H1 (cell line): ENCODE data around the gene ETF1. TPM values are rescaled to one million over a fixed set of nuclear protein-coding genes. Genes with fewer than 3 reads are reported as not detected.

Source experiments
- CTCF ChIA-PET: fragments of 300-600 bp; sonication (Branson Sonifier 250); formaldehyde crosslinking; loops from one replicate; lab custom pipeline; 2021; ENCODE audit not compliant: partially characterized antibody; lab: Charles Lee
- POLR2A ChIA-PET: fragments of 300-600 bp; sonication (Branson Sonifier 250); formaldehyde crosslinking; loops from one replicate; lab custom pipeline; 2021; ENCODE audit warnings: inconsistent platforms; ENCODE audit not compliant: partially characterized antibody; lab: Charles Lee
- DNase-seq, 2 experiments: peaks; one replicate each; pipeline versions ENCODE4 v3.0.0 to v3.0.0-alpha.2; 2010 to 2022; ENCODE audit warnings: low spot score in 2 of 2, low read depth in 1 of 2, mixed read lengths in 1 of 2
- FAIRE-seq: peaks from 2 replicates; lab custom pipeline; 2011; peaks lifted over from hg19 to GRCh38; lab: Jason Lieb, UNC
- H2AFZ ChIP-seq: 2 replicates; pipeline ENCODE4 v1.8.1; 2012; ENCODE audit warnings: low read length, inconsistent platforms
- H2AK5ac ChIP-seq: 2 replicates; pipeline ENCODE4 v1.6.1; 2013; ENCODE audit warnings: low read depth, low read length
- H2BK120ac ChIP-seq: replicated peaks from 2 replicates; pipeline ENCODE3; 2013; ENCODE audit warnings: low read depth, low read length, inconsistent platforms
- H2BK12ac ChIP-seq: 2 replicates; pipeline ENCODE4 v1.6.1; 2013; ENCODE audit warnings: low read depth, low read length
- H2BK15ac ChIP-seq: 2 replicates; pipeline ENCODE4 v1.6.1; 2013; ENCODE audit warnings: low read length
- H2BK20ac ChIP-seq: 2 replicates; pipeline ENCODE4 v1.6.1; 2013; ENCODE audit warnings: low read length
- H2BK5ac ChIP-seq: 2 replicates; pipeline ENCODE4 v1.6.1; 2013; ENCODE audit warnings: low read depth, low read length
- H3K14ac ChIP-seq: 2 replicates; pipeline ENCODE4 v1.6.1; 2013; ENCODE audit warnings: inconsistent platforms; ENCODE audit not compliant: insufficient read length
- H3K18ac ChIP-seq: 2 replicates; pipeline ENCODE4 v1.6.1; 2013; ENCODE audit warnings: low read length; ENCODE audit errors: extremely low read depth
- H3K23ac ChIP-seq: 2 replicates; pipeline ENCODE4 v1.6.1; 2013; ENCODE audit warnings: inconsistent platforms; ENCODE audit not compliant: insufficient read length
- H3K23me2 ChIP-seq: 2 replicates; pipeline ENCODE4 v1.6.1; 2013; ENCODE audit warnings: low read depth, low read length
- H3K27ac ChIP-seq: 2 replicates; pipeline ENCODE4 v1.6.1; 2011; ENCODE audit warnings: low read depth, low read length, inconsistent platforms
- H3K27me3 ChIP-seq, 4 experiments: replicated peaks in 1 of 4; 1 replicate in 1 of 4; 2 replicates in 3 of 4; pipeline versions ENCODE4 v1.6.1 to v1.8.1; 2011 to 2013; ENCODE audit warnings: low read length in 3 of 4, mild to moderate bottlenecking in 3 of 4, inconsistent platforms in 2 of 4, mixed read lengths in 2 of 4, moderate library complexity in 1 of 4; ENCODE audit not compliant: control insufficient read depth in 3 of 4, insufficient read depth in 3 of 4; ENCODE audit errors: extremely low read depth in 1 of 4
- H3K36me3 ChIP-seq, 4 experiments: 2 replicates each; pipeline versions ENCODE4 v1.6.1 to v1.8.1; 2011 to 2013; ENCODE audit warnings: mild to moderate bottlenecking in 4 of 4, low read length in 3 of 4, moderate library complexity in 2 of 4, control low read depth in 1 of 4, inconsistent platforms in 1 of 4; ENCODE audit not compliant: insufficient read depth in 4 of 4, control insufficient read depth in 2 of 4
- H3K4ac ChIP-seq: replicated peaks from 2 replicates; pipeline ENCODE3; 2013; ENCODE audit warnings: low read length, low read depth, mixed read lengths, inconsistent platforms; ENCODE audit not compliant: insufficient read length
- H3K4me1 ChIP-seq, 4 experiments: replicated peaks in 1 of 4; 1 replicate in 1 of 4; 2 replicates in 3 of 4; pipeline versions ENCODE4 v1.6.1 to v1.8.1; 2011 to 2013; ENCODE audit warnings: low read length in 3 of 4, inconsistent platforms in 2 of 4, mixed read lengths in 1 of 4; ENCODE audit not compliant: insufficient read depth in 4 of 4, control insufficient read depth in 3 of 4
- H3K4me2 ChIP-seq, 2 experiments: 2 replicates each; pipeline versions ENCODE4 v1.6.1 to v1.8.1; 2011 to 2013; ENCODE audit warnings: low read depth in 2 of 2, low read length in 2 of 2, control low read depth in 1 of 2, inconsistent platforms in 1 of 2, mild to moderate bottlenecking in 1 of 2; ENCODE audit not compliant: insufficient read depth in 1 of 2
- H3K4me3 ChIP-seq, 4 experiments: fragments of 200-600, 300-600 bp in 1 of 4; sonication (generic), shearing (Covaris generic), sonication (Bioruptor Twin) in 1 of 4; 2 replicates each; pipeline versions ENCODE4 v1.5.1 to v1.8.1; 2011 to 2016; ENCODE audit warnings: low read length in 4 of 4, low read depth in 3 of 4, control low read depth in 2 of 4, inconsistent platforms in 2 of 4, mild to moderate bottlenecking in 2 of 4, mixed read lengths in 1 of 4, moderate library complexity in 1 of 4; ENCODE audit not compliant: insufficient read depth in 2 of 4; ENCODE audit errors: extremely low read depth in 1 of 4
- H3K56ac ChIP-seq: replicated peaks from 2 replicates; pipeline ENCODE3; 2013; ENCODE audit warnings: low read depth, mild to moderate bottlenecking, mixed read lengths, low read length, inconsistent platforms; ENCODE audit not compliant: insufficient read length
- H3K79me1 ChIP-seq: 2 replicates; pipeline ENCODE4 v1.6.1; 2013; ENCODE audit warnings: low read depth, low read length, control low read depth
- H3K79me2 ChIP-seq, 2 experiments: 2 replicates each; pipeline versions ENCODE4 v1.6.1 to v1.8.1; 2012 to 2013; ENCODE audit warnings: low read length in 2 of 2, mild to moderate bottlenecking in 2 of 2, inconsistent platforms in 1 of 2; ENCODE audit not compliant: insufficient read depth in 2 of 2, control insufficient read depth in 1 of 2
- H3K9ac ChIP-seq, 4 experiments: replicated peaks in 1 of 4; 1 replicate in 1 of 4; 2 replicates in 3 of 4; pipeline versions ENCODE4 v1.6.1 to v1.8.1; 2011 to 2013; ENCODE audit warnings: low read depth in 3 of 4, low read length in 3 of 4, control low read depth in 2 of 4, mild to moderate bottlenecking in 2 of 4, moderate library complexity in 2 of 4, inconsistent platforms in 1 of 4; ENCODE audit errors: extremely low read depth in 1 of 4
- H3K9me3 ChIP-seq, 2 experiments: 2 replicates each; pipeline versions ENCODE4 v1.6.1 to v1.8.1; 2012 to 2013; ENCODE audit warnings: mild to moderate bottlenecking in 2 of 2, moderate library complexity in 2 of 2, control low read depth in 1 of 2, inconsistent platforms in 1 of 2, low read depth in 1 of 2, low read length in 1 of 2, mixed read lengths in 1 of 2; ENCODE audit not compliant: insufficient read depth in 2 of 2
- H4K20me1 ChIP-seq, 2 experiments: replicated peaks in 1 of 2; 2 replicates each; pipeline versions ENCODE3 to v1.8.1; 2011 to 2013; ENCODE audit warnings: inconsistent platforms in 2 of 2, low read length in 2 of 2, mild to moderate bottlenecking in 1 of 2; ENCODE audit not compliant: insufficient read depth in 2 of 2, control insufficient read depth in 1 of 2
- H4K5ac ChIP-seq: 2 replicates; pipeline ENCODE4 v1.6.1; 2013; ENCODE audit warnings: low read length, low read depth, mixed read lengths, inconsistent platforms; ENCODE audit not compliant: insufficient read length
- H4K8ac ChIP-seq: 2 replicates; pipeline ENCODE4 v1.8.0; 2013; ENCODE audit warnings: mild to moderate bottlenecking, moderate library complexity, low read length, inconsistent platforms; ENCODE audit not compliant: insufficient read depth; ENCODE audit errors: extremely low read depth
- H4K91ac ChIP-seq: replicated peaks from 2 replicates; pipeline ENCODE3; 2013; ENCODE audit warnings: low read length, mixed read lengths, inconsistent platforms; ENCODE audit not compliant: insufficient read length
- BRCA1 ChIP-seq: IDR thresholded peaks from 2 replicates; pipeline ENCODE4 v1.6.1; 2012; ENCODE audit warnings: low read depth, low read length, improper control_type of control experiment
- CBX5 ChIP-seq: fragments of 300-800, 300-1000 bp; sonication (generic); IDR thresholded peaks from 2 replicates; pipeline ENCODE4 v1.7.1; 2016; ENCODE audit warnings: antibody characterized with exemption, low read length, low read depth
- CHD1 ChIP-seq: IDR thresholded peaks from 2 replicates; pipeline ENCODE4 v1.6.1; 2012; ENCODE audit warnings: low read depth, low read length, improper control_type of control experiment
- GABPA ChIP-seq: IDR thresholded peaks from 2 replicates; pipeline ENCODE4 v1.6.1; 2011; ENCODE audit warnings: mild to moderate bottlenecking, low read length, moderate library complexity, borderline replicate concordance; ENCODE audit not compliant: insufficient read depth
- HDAC2 ChIP-seq, 2 experiments: fragments of 300-600 bp in 1 of 2; sonication (generic) in 1 of 2; IDR thresholded peaks; 2 replicates each; pipeline ENCODE4 v1.6.1; 2011 to 2012; ENCODE audit warnings: low read depth in 2 of 2, low read length in 2 of 2, mild to moderate bottlenecking in 2 of 2, moderate library complexity in 2 of 2, borderline replicate concordance in 1 of 2, inconsistent platforms in 1 of 2
- JUN ChIP-seq: IDR thresholded peaks from 2 replicates; pipeline ENCODE4 v1.6.1; 2011; ENCODE audit warnings: low read depth, mild to moderate bottlenecking, improper control_type of control experiment, low read length
- KDM5A ChIP-seq: fragments of 200-600 bp; IDR thresholded peaks from 2 replicates; pipeline ENCODE4 v1.7.1; 2012; ENCODE audit warnings: mild to moderate bottlenecking, low read length, inconsistent platforms, mixed read lengths
- POU5F1 ChIP-seq: IDR thresholded peaks from 2 replicates; pipeline ENCODE4 v1.6.1; 2011; ENCODE audit warnings: low read depth, mild to moderate bottlenecking, low read length, moderate library complexity
- RFX5 ChIP-seq: IDR thresholded peaks from 2 replicates; pipeline ENCODE4 v1.6.1; 2011; ENCODE audit warnings: low read depth, low read length, improper control_type of control experiment, borderline replicate concordance
- RXRA ChIP-seq: IDR thresholded peaks from 2 replicates; pipeline ENCODE4 v1.6.1; 2011; ENCODE audit warnings: low read depth, mild to moderate bottlenecking, low read length, moderate library complexity; ENCODE audit not compliant: insufficient read depth
- SP1 ChIP-seq: IDR thresholded peaks from 2 replicates; pipeline ENCODE4 v1.6.1; 2011; ENCODE audit warnings: low read depth, low read length
- SP2 ChIP-seq: IDR thresholded peaks from 2 replicates; pipeline ENCODE4 v1.6.1; 2012; ENCODE audit warnings: mild to moderate bottlenecking, low read length, inconsistent platforms
- SP4 ChIP-seq: IDR thresholded peaks from 2 replicates; pipeline ENCODE4 v1.6.1; 2012; ENCODE audit warnings: low read length, inconsistent platforms
- TAF1 ChIP-seq: IDR thresholded peaks from 2 replicates; pipeline ENCODE4 v1.6.1; 2011; ENCODE audit warnings: mild to moderate bottlenecking, low read depth, low read length
- ZNF274 ChIP-seq: IDR thresholded peaks from 2 replicates; pipeline ENCODE4 v1.7.0; 2012; ENCODE audit warnings: low read length, borderline replicate concordance; ENCODE audit errors: extremely low read depth
- WGBS, 2 experiments: shearing (Covaris generic) in 1 of 2; methylation state at CpG; one replicate each; pipeline versions ENCODE4 v1.1.6 to v1.1.7; 2013 to 2015; ENCODE audit warnings: low lambda C conversion rate in 2 of 2, mixed read lengths in 2 of 2, inconsistent platforms in 1 of 2, low coverage in 1 of 2, missing lambda C conversion rate in 1 of 2; ENCODE audit not compliant: insufficient replicate concordance in 2 of 2, insufficient coverage in 1 of 2, insufficient read length in 1 of 2; ENCODE audit errors: extremely low coverage in 1 of 2, missing lambda C conversion rate in 1 of 2; 5-methylcytosine and 5-hydroxymethylcytosine counted together
- polyA plus RNA-seq, 7 experiments: library from polyadenylated mRNA; depleted of rRNA in 3 of 7; stranded (reverse) in 5 of 7; unstranded in 2 of 7; fragments of >200 nt in 5 of 7; fragments of 200-250 nt in 2 of 7; gene quantifications; 1 replicate in 5 of 7; 2 replicates in 1 of 7; 4 replicates in 1 of 7; pipeline versions ENCODE4 v1.2.1 to v1.2.3, GENCODE V29; 2011 to 2013; ENCODE audit warnings: missing spikeins in 2 of 7, mixed read lengths in 2 of 7
- total RNA-seq: library from RNA; stranded (reverse); fragmentation: NEBNext Ultra II Directional; extraction: Animal tissue kit (Norgen Biotek cat#: 25700); gene quantifications from 2 replicates; pipeline ENCODE4 v1.2.1, GENCODE V29; 2021

The ETF1 gene
- total and polyA plus RNA-seq, 2 of the 8 experiments (the other 6 are each of a cell fraction or from before 2014, with no cell fraction given) = 50.5 to 168 TPM

DNA sequence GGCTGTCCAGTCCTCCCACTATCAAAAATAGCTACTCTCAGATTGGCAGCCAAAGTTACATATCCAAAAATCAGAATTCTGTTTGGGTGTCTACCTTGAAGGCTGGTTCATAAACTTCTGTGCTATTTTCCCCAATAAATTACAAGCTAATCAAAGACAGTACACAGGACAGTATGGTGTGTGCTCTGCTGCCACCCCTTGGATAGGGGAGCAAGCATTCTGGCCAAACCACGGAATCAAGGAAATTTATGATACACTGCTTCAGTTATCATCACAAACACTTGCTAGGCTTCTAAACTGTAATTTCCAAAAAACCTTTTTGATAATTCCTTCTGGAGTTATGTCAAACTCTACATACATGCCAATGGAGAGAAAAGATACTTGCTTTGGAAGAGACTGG, 15.9 kb downstream of the ETF1 start:
- peaks cover 28 to 94% of the 10 kb centered on the region in 2 experiments for H3K79me2 ChIP-seq
- no peak overlapping the region for H2BK15ac ChIP-seq
- H3K79me1 ChIP-seq = peaks cover 4% of the 10 kb centered on the region
- no peak overlapping the region for H3K9ac ChIP-seq
- no peak overlapping the region for H3K18ac ChIP-seq
- H3K4me3 ChIP-seq = no peak overlapping the region
- no peak overlapping the region for H3K14ac ChIP-seq
- H3K27me3 ChIP-seq = no peaks in the 10 kb centered on the region
- H3K36me3 ChIP-seq = peaks cover 0 to 10% (median 2%) of the 10 kb centered on the region in 4 experiments; a peak in 5 of 8 replicates
- no peak overlapping the region for H3K23ac ChIP-seq
- H4K91ac ChIP-seq = no peak overlapping the region
- H3K9me3 ChIP-seq = no peaks in the 10 kb centered on the region
- H2AFZ ChIP-seq = no peak overlapping the region
- H2AK5ac ChIP-seq = no peak overlapping the region
- H4K8ac ChIP-seq = no peak overlapping the region
- no peak overlapping the region for H3K4ac ChIP-seq
- peaks cover 0 to 10% (median 1%) of the 10 kb centered on the region in 4 experiments; a peak in 3 of 7 replicates for H3K4me1 ChIP-seq
- FAIRE-seq (no peak), DNase-seq (no peak)
- no peak overlapping the region for H2BK20ac ChIP-seq
- no peak overlapping the region for H3K27ac ChIP-seq
- WGBS, 2 experiments = 83% methylated on average over 1 of the region's 1 CpG; no CpG with 5 or more reads in 1 of the 2 experiments
- H3K56ac ChIP-seq = no peak overlapping the region
- H4K5ac ChIP-seq = no peak overlapping the region
- no peak overlapping the region for H2BK120ac ChIP-seq
- no peak overlapping the region for H3K4me2 ChIP-seq
- no peak overlapping the region for H2BK5ac ChIP-seq
- peaks cover 12 to 15% of the 10 kb centered on the region in 2 experiments for H4K20me1 ChIP-seq
- no peak overlapping the region for H2BK12ac ChIP-seq
- H3K23me2 ChIP-seq = no peaks in the 10 kb centered on the region
- CTCF ChIA-PET = interaction anchor here (1.3 to 2.4 kb wide), 6 partner anchors 9 to 62 kb away, joined by 3 to 8 read pairs (median 6); partner anchors contain the start of gene EGR1
- POLR2A ChIA-PET = interaction anchor here (1.2 to 5.1 kb wide), 7 partner anchors 10 to 49 kb away, joined by 3 to 32 read pairs (median 4); partner anchors contain the start of gene ETF1
- no peak for TF ChIP-seq KDM5A
- no peak for TF ChIP-seq RXRA
- TF ChIP-seq JUN = no peak
- TF ChIP-seq CBX5 = no peak
- TF ChIP-seq CHD1 = no peak
- TF ChIP-seq POU5F1 = no peak
- no peak for TF ChIP-seq HDAC2 (IDR thresholded peaks at IDR 0.05; ENCODE audit: borderline replicate concordance in 1 of 2, low read depth in 2 of 2, low read length in 2 of 2)
- TF ChIP-seq SP4 = no peak
- TF ChIP-seq TAF1 = no peak
- no peak for TF ChIP-seq BRCA1
- no peak for TF ChIP-seq SP2
- TF ChIP-seq RFX5 = no peak
- TF ChIP-seq SP1 = no peak
- no peak for TF ChIP-seq GABPA
- no peak for TF ChIP-seq ZNF274
